Panc1 (cell line): ENCODE results near the gene SARDH. TPM values are rescaled to one million over a fixed set of nuclear protein-coding genes. Genes with fewer than 3 reads are reported as not detected.

ENCODE experiments used
- ATAC-seq: fragments of 200-7000 bp; cut with Tn5 transposase; 2 replicates; pipeline ENCODE4 v1.9.1; 2020; ENCODE audit warnings: mild to moderate bottlenecking, moderate library complexity
- BruUV-seq: library from RNA; stranded (reverse); fragments of 400-500 nt; replicated peaks from 2 replicates; lab custom pipeline; 2021; lab: Mats Ljungman, UMichigan
- CTCF ChIA-PET: fragments of 300-600 bp; sonication (Branson Sonifier 250); formaldehyde crosslinking; loops from one replicate; lab custom pipeline; 2022; ENCODE audit warnings: antibody characterized with exemption; lab: Charles Lee
- POLR2A ChIA-PET: fragments of 300-600 bp; sonication (Branson Sonifier 250); formaldehyde crosslinking; loops from one replicate; lab custom pipeline; 2022; ENCODE audit warnings: antibody characterized with exemption; lab: Charles Lee
- DNase-seq: peaks from one replicate; pipeline ENCODE4 v3.0.0-alpha.2; 2010; ENCODE audit warnings: low read depth, low spot score
- H3K27ac ChIP-seq: 2 replicates; pipeline ENCODE4 v1.5.1; 2011; ENCODE audit warnings: mild to moderate bottlenecking, low read length, inconsistent platforms
- H3K27me3 ChIP-seq: fragments of 200-500 bp; sonication (Bioruptor generic); 2 replicates; pipeline ENCODE4 v1.6.0; 2014; ENCODE audit warnings: low read length, inconsistent platforms; ENCODE audit not compliant: control insufficient read depth, insufficient read depth
- H3K36me3 ChIP-seq: fragments of 200-500 bp; sonication (Bioruptor generic); 2 replicates; pipeline ENCODE4 v1.5.1; 2014; ENCODE audit warnings: inconsistent platforms, mild to moderate bottlenecking, low read length, moderate library complexity; ENCODE audit not compliant: control insufficient read depth, insufficient read depth
- H3K4me1 ChIP-seq: 2 replicates; pipeline ENCODE4 v1.5.1; 2011; ENCODE audit warnings: inconsistent platforms, mild to moderate bottlenecking, low read length, moderate library complexity; ENCODE audit not compliant: control insufficient read depth, insufficient read depth
- H3K4me3 ChIP-seq, 2 experiments: 2 replicates each; pipeline ENCODE4 v1.5.1; 2011 to 2012; ENCODE audit warnings: low read depth in 2 of 2, low read length in 2 of 2, mild to moderate bottlenecking in 2 of 2, inconsistent platforms in 1 of 2, moderate library complexity in 1 of 2
- H3K9me3 ChIP-seq: fragments of 200-500 bp; sonication (Bioruptor generic); 2 replicates; pipeline ENCODE4 v1.5.1; 2014; ENCODE audit warnings: low read depth, mild to moderate bottlenecking, inconsistent platforms, low read length, moderate library complexity; ENCODE audit not compliant: control insufficient read depth, insufficient read depth
- POLR2AphosphoS5 ChIP-seq: IDR thresholded peaks from 2 replicates; pipeline ENCODE4 v1.6.1; 2012; ENCODE audit warnings: mild to moderate bottlenecking, low read depth, low read length, moderate library complexity
- SIN3A ChIP-seq: IDR thresholded peaks from 2 replicates; pipeline ENCODE4 v1.6.1; 2012; ENCODE audit warnings: low read depth, mild to moderate bottlenecking, low read length, moderate library complexity, borderline replicate concordance; ENCODE audit not compliant: insufficient read depth
- TCF7L2 ChIP-seq: IDR thresholded peaks from 2 replicates; pipeline ENCODE4 v1.6.1; 2011; ENCODE audit warnings: mild to moderate bottlenecking, low read depth, low read length, inconsistent platforms
- in situ Hi-C: cut with HindIII; loops from 2 replicates; pipeline ENCODE4 v1.10.0; 2016; ENCODE audit warnings: low sequenced_read_pairs, low pct_unique_long_range_greater_than_20kb
- intact Hi-C: fragments of 100-400 bp; cut with micrococcal nuclease; formaldehyde crosslinking; loops from one replicate; pipeline ENCODE4 v1.10.0; 2022; ENCODE audit not compliant: unreplicated experiment
- total RNA-seq: library from RNA; stranded (reverse); gene quantifications from one replicate; pipeline ENCODE4 v1.2.1, GENCODE V29; 2021; ENCODE audit not compliant: unreplicated experiment
- TF ChIP-seq, protein P1 (sequence below): fragments of 450-650 bp; IDR thresholded peaks from 2 replicates; pipeline ENCODE4 v1.5.1; 2017; ENCODE audit warnings: mild to moderate bottlenecking
- TF ChIP-seq, protein P2 (sequence below), 2 experiments: IDR thresholded peaks; 2 replicates each; pipeline ENCODE4 v1.6.1; 2011 to 2012; ENCODE audit warnings: low read depth in 2 of 2, control low read depth in 1 of 2, low read length in 1 of 2, mild to moderate bottlenecking in 1 of 2, moderate library complexity in 1 of 2; ENCODE audit not compliant: insufficient read depth in 1 of 2

Gene SARDH
- total RNA-seq, 1 experiment from 2014 or later = 0.13 TPM

DNA sequence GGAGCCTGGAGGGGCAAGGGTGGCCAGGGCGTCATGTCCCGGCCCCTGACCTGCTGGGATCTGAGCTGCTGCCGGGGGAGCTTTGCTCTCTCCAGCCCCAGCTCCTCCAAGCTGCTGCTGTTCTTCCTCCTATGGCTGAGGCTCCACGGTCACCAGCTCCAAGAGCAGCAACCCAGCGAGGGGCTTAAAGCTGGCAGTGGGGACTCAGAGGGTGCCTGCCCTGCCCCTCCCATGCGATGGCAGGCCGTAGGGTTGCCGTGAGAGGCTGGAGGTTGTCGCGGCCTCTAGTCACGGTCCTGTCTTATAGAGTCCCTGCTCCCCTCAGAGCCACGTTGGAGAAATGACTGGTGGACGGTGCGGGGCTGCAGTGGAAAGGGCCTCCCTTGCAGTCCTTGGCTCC lies 82.5 kb downstream of the SARDH start:
- Histone ChIP-seq H3K4me3 (no peak overlapping the region), H3K27ac (no peak overlapping the region), H3K9me3 (no peaks in the 10 kb centered on the region), H3K27me3 (no peaks in the 10 kb centered on the region; the same call in 1 of the 2 replicates), H3K4me1 (no peaks in the 10 kb centered on the region), H3K36me3 (no peaks in the 10 kb centered on the region)
- no peak for ATAC-seq
- in situ Hi-C loops (no loop called here), intact Hi-C loops (no loop called here)
- POLR2A ChIA-PET = no interaction called here
- no peak for TF ChIP-seq POLR2AphosphoS5
- TF ChIP-seq, protein P1, sequence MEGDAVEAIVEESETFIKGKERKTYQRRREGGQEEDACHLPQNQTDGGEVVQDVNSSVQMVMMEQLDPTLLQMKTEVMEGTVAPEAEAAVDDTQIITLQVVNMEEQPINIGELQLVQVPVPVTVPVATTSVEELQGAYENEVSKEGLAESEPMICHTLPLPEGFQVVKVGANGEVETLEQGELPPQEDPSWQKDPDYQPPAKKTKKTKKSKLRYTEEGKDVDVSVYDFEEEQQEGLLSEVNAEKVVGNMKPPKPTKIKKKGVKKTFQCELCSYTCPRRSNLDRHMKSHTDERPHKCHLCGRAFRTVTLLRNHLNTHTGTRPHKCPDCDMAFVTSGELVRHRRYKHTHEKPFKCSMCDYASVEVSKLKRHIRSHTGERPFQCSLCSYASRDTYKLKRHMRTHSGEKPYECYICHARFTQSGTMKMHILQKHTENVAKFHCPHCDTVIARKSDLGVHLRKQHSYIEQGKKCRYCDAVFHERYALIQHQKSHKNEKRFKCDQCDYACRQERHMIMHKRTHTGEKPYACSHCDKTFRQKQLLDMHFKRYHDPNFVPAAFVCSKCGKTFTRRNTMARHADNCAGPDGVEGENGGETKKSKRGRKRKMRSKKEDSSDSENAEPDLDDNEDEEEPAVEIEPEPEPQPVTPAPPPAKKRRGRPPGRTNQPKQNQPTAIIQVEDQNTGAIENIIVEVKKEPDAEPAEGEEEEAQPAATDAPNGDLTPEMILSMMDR = no peak
- no peak for TF ChIP-seq TCF7L2
- TF ChIP-seq SIN3A = no peak
- TF ChIP-seq, protein P2, sequence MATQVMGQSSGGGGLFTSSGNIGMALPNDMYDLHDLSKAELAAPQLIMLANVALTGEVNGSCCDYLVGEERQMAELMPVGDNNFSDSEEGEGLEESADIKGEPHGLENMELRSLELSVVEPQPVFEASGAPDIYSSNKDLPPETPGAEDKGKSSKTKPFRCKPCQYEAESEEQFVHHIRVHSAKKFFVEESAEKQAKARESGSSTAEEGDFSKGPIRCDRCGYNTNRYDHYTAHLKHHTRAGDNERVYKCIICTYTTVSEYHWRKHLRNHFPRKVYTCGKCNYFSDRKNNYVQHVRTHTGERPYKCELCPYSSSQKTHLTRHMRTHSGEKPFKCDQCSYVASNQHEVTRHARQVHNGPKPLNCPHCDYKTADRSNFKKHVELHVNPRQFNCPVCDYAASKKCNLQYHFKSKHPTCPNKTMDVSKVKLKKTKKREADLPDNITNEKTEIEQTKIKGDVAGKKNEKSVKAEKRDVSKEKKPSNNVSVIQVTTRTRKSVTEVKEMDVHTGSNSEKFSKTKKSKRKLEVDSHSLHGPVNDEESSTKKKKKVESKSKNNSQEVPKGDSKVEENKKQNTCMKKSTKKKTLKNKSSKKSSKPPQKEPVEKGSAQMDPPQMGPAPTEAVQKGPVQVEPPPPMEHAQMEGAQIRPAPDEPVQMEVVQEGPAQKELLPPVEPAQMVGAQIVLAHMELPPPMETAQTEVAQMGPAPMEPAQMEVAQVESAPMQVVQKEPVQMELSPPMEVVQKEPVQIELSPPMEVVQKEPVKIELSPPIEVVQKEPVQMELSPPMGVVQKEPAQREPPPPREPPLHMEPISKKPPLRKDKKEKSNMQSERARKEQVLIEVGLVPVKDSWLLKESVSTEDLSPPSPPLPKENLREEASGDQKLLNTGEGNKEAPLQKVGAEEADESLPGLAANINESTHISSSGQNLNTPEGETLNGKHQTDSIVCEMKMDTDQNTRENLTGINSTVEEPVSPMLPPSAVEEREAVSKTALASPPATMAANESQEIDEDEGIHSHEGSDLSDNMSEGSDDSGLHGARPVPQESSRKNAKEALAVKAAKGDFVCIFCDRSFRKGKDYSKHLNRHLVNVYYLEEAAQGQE (IDR thresholded peaks at IDR 0.05; ENCODE audit: insufficient read depth in 1 of 2, low read depth in 2 of 2, low read length in 1 of 2) = no peak
- CTCF ChIA-PET = no interaction called here
- BruUV-seq = no TSS peak
- DNase-seq = no peak

DNA sequence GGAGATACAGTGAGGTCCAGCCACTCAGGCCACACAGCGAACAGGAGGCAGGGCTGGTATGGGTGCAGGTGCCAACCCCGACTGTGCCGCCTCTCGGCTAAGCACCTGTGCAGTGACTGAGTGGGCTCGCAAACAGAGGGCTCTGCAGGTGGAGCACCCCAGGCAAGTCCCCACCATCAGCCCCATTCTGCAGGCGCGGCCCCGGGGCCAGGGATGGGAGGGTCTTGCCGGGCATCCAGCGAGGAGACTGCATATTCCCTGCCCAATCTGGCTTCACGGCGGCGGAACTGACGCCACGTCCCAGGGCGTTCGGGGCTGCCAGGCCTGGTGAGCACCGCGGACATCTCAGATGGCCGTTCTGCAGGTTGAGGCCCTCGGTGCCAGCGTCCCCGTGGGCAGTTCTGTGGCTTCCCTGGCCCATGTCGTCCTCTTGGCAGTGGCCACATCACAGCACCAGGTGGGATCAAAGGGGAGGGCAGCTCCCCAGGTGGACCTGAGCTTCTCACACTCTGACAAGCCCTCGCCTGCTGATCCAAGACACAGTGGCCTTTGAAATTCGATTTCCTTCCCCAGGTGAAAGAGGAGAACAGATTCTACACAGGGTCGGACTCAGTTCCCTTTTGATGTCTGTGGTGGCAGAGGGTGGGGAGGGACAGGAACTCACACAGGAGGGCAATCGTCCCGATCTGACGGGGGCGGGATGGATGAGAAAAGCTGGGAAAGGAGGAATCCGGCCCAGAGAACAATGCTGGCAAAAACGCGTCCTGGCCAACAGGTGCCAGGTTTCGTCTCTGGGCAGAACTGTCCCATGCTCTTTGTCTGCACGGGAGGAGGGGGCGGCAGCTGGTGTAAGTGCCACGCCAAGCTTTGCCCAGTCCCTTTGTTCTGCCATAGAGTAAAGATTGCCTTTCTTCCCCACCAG lies 83.2 kb downstream of the SARDH start:
- H3K36me3 ChIP-seq = no peaks in the 10 kb centered on the region
- no peak for TF ChIP-seq POLR2AphosphoS5
- no peak overlapping the region for H3K27ac ChIP-seq
- H3K4me3 ChIP-seq = no peak overlapping the region
- BruUV-seq = no TSS peak
- no peaks in the 10 kb centered on the region; the same call in 1 of the 2 replicates for H3K27me3 ChIP-seq
- H3K9me3 ChIP-seq = no peaks in the 10 kb centered on the region
- CTCF ChIA-PET = no interaction called here
- DNase-seq (no peak), ATAC-seq (no peak)
- intact Hi-C loops = no loop called here
- H3K4me1 ChIP-seq = no peaks in the 10 kb centered on the region
- POLR2A ChIA-PET = no interaction called here
- in situ Hi-C loops = no loop called here

- DNase-seq = no peak
- TF ChIP-seq TCF7L2 (no peak), POLR2AphosphoS5 (no peak), SIN3A (no peak)
- TF ChIP-seq, protein P1 = no peak
- TF ChIP-seq, protein P2 (IDR thresholded peaks at IDR 0.05; ENCODE audit: insufficient read depth in 1 of 2, low read depth in 2 of 2, low read length in 1 of 2) = no peak
- no TSS peak for BruUV-seq
- POLR2A ChIA-PET = no interaction called here
- intact Hi-C loops = no loop called here
- CTCF ChIA-PET = no interaction called here
- ATAC-seq = no peak
- Histone ChIP-seq H3K27me3 (no peaks in the 10 kb centered on the region; the same call in 1 of the 2 replicates), H3K27ac (no peak overlapping the region), H3K9me3 (no peaks in the 10 kb centered on the region), H3K4me1 (no peaks in the 10 kb centered on the region), H3K4me3 (no peak overlapping the region), H3K36me3 (no peaks in the 10 kb centered on the region)
- in situ Hi-C loops = no loop called here
Observed at GRCh38 chr9:133653638-133654037, 84.5 kb downstream of the SARDH start.
